Suprapubic skin (tissue), 3 donors: Measurements from ENCODE around the gene COL12A1.

Source experiments
- EP300 ChIP-seq: sonication (generic); formaldehyde crosslinking; IDR thresholded peaks from one replicate; pipeline ENCODE4 v1.6.1; 2017; ENCODE audit warnings: antibody characterized with exemption
- POLR2A ChIP-seq, 2 donors: fragments of 450-650 bp; IDR thresholded peaks; one replicate each; pipeline ENCODE4 v1.6.1; 2017; ENCODE audit warnings: antibody characterized with exemption in 2 of 2, mild to moderate bottlenecking in 2 of 2, moderate library complexity in 2 of 2
- TF ChIP-seq, protein P1 (sequence below), 2 donors: fragments of 200-600 bp in 1 of 2; fragments of 450-650 bp in 1 of 2; sonication (generic) in 1 of 2; IDR thresholded peaks; one replicate each; pipeline ENCODE4 v1.5.1; 2016 to 2019; ENCODE audit warnings: antibody characterized with exemption in 2 of 2, mild to moderate bottlenecking in 1 of 2, moderate library complexity in 1 of 2

DNA sequence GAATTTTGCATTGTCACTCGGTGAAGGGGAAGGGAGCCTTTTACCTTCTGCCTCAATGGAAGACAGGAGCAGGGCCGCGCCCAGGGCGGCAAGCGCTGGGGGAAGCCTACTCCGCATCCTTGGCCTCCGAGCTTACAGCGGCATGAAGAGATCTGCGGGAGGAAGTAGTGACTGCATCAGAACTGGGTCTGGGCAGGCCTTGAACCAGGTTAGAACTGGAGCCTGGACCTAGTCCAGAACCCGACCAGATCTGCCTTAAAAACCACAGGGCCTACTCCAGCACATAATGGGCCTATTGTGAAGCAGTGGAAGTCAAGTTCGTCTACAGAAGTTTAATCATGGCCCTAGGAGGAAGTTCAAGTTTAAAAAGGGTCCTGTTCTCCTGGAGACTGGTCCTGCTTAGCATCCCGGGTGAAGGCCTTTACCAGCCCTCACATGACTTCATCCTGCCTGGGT lies 3.1 kb downstream of the COL12A1 start:
- TF ChIP-seq, protein P1, sequence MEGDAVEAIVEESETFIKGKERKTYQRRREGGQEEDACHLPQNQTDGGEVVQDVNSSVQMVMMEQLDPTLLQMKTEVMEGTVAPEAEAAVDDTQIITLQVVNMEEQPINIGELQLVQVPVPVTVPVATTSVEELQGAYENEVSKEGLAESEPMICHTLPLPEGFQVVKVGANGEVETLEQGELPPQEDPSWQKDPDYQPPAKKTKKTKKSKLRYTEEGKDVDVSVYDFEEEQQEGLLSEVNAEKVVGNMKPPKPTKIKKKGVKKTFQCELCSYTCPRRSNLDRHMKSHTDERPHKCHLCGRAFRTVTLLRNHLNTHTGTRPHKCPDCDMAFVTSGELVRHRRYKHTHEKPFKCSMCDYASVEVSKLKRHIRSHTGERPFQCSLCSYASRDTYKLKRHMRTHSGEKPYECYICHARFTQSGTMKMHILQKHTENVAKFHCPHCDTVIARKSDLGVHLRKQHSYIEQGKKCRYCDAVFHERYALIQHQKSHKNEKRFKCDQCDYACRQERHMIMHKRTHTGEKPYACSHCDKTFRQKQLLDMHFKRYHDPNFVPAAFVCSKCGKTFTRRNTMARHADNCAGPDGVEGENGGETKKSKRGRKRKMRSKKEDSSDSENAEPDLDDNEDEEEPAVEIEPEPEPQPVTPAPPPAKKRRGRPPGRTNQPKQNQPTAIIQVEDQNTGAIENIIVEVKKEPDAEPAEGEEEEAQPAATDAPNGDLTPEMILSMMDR (IDR thresholded peaks at IDR 0.05), result no peak
- TF ChIP-seq POLR2A (IDR thresholded peaks at IDR 0.05) (no peak), EP300 (no peak)
